HG02623 (cell line): ENCODE results near the gene FRAS1.
"Not testable (repeated sequence)": the region's sequence is repeated elsewhere in the genome, so short reads cannot be mapped to it uniquely, and the experiment has no call there.

ENCODE experiments used
- ATAC-seq: cut with Tn5 transposase; IDR thresholded peaks from one replicate; pipeline ENCODE4 v1.9.1; 2021; ENCODE audit warnings: moderate library complexity; ENCODE audit not compliant: unreplicated experiment

The FRAS1 gene

GRCh38 chr4:78057135-78057599, at the start of gene FRAS1:
Gene FRAS1 (plus strand): TSS chr4:78057323. CDS start chr4:78058010, 687 bp downstream.
- no peak for ATAC-seq

GRCh38 chr4:78011003-78011402, 46.1 kb upstream of the FRAS1 start:
- ATAC-seq = not testable (repeated sequence)

- ATAC-seq = no peak
These were observed 41.9 kb upstream of the FRAS1 start for GRCh38 chr4:78014889-78015886.

- ATAC-seq = no peak
These were observed 38.7 kb upstream of the FRAS1 start for GRCh38 chr4:78018271-78019049.

GRCh38 chr4:78019414-78019813, 37.7 kb upstream of the FRAS1 start:
- no peak for ATAC-seq

- no peak for ATAC-seq
These were observed 36.4 kb upstream of the FRAS1 start for GRCh38 chr4:78020677-78021076.

GRCh38 chr4:78022517-78022916, 34.6 kb upstream of the FRAS1 start:
- no peak for ATAC-seq

GRCh38 chr4:78024085-78024484, 33.0 kb upstream of the FRAS1 start:
- no peak for ATAC-seq

- ATAC-seq = no peak
These were observed 32.5 kb upstream of the FRAS1 start for GRCh38 chr4:78024576-78025091.

- no peak for ATAC-seq
These were observed 25.6 kb upstream of the FRAS1 start for GRCh38 chr4:78031417-78031950.

- ATAC-seq = no peak
These were observed 24.7 kb upstream of the FRAS1 start for GRCh38 chr4:78032446-78032845.

GRCh38 chr4:78032929-78033328, 24.2 kb upstream of the FRAS1 start:
- ATAC-seq = no peak

- no peak for ATAC-seq
These were observed 23.3 kb upstream of the FRAS1 start for GRCh38 chr4:78033861-78034260.

- no peak for ATAC-seq
These were observed 18.4 kb upstream of the FRAS1 start for GRCh38 chr4:78038704-78039103.

GRCh38 chr4:78039678-78040077, 17.4 kb upstream of the FRAS1 start:
- ATAC-seq = no peak

- ATAC-seq = no peak
These were observed 16.7 kb upstream of the FRAS1 start for GRCh38 chr4:78040431-78040830.

- no peak for ATAC-seq
These were observed 9.8 kb upstream of the FRAS1 start for GRCh38 chr4:78047366-78047765.

GRCh38 chr4:78056265-78057129, 626 bp upstream of the FRAS1 start:
- ATAC-seq = peak; percentile 62

GRCh38 chr4:78057600-78058550, 752 bp downstream of the FRAS1 start:
- no peak for ATAC-seq
